IPS-NIHi7 (cell line): ENCODE results near the gene BIN1.
A peak's percentile ranks its signal among the peaks of the same experiment; 100 is the strongest.

Source experiments
- DNase-seq: peaks from one replicate; pipeline ENCODE4 v3.0.0; 2012; ENCODE audit warnings: mixed read lengths; ENCODE audit errors: extremely low spot score

Gene BIN1

DNA sequence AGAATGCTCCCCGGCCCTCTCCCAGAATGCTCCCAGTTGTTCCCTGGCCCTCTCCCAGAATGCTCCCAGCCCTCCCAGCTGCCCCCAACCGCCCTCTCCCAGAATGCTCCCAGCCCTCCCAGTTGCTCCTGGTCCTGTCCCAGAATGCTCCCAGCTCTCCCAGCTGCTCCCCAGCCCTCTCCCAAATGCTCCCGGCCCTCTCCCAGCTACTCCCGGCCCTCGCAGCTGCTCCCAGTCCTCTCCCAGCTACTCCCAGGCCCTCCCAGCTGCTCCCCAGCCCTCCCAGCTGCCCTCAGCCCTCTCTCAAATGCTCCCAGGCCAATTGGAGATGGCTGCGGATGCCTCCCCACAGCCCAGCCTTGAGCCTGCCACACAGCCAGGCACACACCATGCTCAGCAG is 31.1 kb downstream of the BIN1 start:
- DNase-seq, result no peak

DNA sequence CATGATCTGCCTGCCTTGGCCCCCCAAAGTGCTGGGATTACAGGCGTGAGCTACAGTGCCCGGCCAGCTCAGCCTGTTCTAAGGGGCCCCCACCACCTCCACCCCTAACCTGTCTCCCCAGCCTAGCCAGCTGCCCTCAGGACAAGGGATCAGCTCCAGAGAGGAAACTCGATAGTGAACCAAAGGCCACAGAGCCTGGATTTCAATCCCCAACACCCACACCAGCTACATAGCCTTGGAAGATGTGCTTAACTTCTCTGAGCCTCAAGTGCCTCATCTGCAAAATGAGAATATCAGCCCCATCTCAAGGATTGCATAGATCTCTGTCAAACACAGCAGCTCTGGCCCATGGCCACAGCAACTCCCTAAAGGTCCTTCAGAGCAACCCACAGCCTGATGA is 32.0 kb downstream of the BIN1 start:
- no peak for DNase-seq

DNA sequence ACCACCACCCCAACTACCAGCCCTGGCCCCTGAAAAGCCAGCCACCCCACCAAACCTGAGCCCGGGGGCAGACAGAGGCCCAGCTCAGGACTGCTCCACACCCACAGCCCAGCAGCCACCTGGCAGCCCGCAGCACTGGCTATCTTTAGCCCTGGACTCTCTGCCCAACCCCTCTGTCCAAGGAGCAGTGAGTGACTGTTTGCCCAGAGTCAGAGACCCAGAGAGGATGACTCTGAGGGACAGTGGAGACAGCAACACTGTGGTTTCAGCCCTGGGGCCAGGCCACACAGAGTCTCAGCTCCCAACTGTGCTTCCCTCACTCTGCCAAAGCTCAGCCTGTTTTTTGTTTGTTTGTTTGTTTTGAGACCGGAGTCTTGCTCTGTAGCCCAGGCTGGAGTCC is 32.6 kb downstream of the BIN1 start:
- no peak for DNase-seq

DNA sequence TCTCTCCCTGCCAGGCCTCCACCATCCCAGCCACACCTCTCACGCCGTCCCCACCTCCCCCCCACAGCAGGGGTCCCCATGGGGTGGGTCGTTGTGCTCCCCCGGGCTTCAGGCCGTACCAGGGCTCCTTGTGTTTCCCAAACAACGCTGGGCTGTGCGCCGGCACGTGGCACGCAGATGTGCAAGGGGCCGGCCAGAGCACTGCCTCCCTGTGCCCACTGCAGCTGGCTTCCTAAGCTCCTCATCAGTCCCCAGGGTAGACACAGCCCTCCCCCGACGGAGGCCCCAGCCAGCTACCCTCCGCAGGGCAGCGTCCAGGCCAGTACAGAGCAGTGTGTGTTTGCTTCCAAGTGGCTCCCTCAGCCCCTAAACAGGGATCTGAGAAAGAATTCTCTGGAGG is 34.0 kb downstream of the BIN1 start:
- no peak for DNase-seq

DNA sequence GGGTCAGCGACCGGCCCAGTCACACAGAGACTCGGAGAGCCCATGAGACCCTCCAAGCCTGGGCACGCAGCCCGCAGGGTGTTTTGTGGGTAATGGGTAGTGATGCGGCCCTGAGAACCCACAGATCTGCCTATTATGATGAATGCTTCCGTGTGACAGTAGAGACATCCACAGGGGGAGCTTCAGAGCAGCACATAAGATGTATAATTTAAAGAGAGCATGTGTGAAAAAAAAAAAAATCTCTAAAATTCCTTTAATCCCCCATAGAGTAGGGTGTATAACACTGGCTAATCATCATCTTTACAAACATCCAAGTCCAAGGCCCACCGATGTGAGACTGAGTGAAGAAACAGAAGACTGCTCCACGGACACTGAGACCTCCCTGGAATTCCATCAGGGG is 34.6 kb downstream of the BIN1 start:
- DNase-seq, result no peak

DNA sequence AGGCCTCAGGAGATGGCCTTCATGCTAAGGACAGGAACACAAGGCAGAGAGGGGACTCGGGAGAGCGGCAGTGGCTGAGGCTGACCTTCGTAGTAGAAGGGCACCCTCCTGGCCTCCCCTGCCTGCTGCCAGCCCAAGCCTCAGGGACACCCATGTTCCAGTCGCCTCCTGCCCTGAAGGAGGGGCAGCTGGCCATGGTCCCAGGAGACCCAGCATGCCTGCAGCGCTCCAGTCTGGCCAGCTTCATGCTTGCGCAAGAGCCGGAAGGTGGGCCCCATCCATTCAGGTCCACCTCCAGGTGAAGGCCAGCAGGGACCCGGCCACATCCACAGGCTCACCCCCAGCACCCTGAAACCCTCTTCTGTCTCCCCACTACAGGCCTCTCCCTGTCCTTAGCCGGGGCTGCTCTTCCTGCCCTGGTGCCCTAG is 35.0 kb downstream of the BIN1 start:
- DNase-seq, result no peak

DNA sequence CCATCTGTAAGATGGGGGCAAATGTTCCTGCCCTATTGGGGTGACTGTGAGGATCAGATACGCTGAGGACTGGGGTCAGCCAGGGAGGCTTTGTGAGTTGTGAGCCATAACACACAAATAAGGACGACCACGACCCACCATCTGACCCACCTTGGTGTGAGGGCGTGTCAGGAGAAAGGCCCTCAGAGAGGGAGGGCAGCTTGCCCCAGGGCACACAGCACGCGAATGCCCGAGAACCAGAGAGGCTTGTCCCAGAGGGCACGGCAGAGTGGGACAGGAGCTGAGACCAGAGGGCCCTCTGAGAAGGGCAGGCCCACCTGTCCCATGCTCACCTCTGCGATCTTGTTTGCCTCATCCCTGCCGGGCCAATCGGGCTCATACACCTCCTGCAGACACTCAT is 36.7 kb downstream of the BIN1 start:
- DNase-seq, result no peak

DNA sequence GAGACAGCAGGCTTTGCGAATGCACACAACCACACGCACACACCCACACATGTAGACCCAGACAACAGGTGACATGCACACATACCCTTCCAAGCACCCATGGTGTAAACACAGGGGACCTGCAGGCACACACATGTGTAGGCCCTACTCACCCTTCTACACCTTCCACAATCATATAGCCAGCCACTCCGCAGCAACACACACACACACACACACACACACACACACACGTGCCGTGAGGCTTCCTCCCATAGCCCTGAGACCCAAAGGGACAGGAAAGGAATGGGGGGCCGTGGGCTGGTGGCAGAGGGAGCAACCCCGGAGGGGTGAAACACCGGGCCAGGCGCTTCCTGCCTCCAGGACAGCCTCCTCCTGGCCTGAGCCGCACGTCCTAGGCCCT is 37.4 kb downstream of the BIN1 start:
- DNase-seq, result no peak

DNA sequence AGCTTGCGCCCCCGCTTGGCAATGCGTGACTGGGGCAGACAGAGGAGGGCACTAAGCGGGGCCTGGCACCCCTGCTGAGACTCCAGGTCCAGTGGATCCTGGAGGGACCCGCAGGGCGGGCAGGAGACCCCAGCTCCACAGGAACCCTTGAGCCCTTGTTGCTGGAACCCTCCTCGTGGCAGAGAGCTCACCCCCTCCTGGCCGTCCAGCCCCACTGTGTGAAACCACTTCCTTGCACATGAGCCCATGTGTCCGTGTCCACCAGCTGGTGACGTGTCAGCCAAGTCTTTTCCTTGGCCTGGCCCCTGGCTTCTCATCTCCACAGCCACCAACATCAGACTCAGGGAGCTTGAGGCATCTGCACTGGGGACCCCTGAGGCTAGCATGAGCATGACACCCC is 38.0 kb downstream of the BIN1 start:
- no peak for DNase-seq

DNA sequence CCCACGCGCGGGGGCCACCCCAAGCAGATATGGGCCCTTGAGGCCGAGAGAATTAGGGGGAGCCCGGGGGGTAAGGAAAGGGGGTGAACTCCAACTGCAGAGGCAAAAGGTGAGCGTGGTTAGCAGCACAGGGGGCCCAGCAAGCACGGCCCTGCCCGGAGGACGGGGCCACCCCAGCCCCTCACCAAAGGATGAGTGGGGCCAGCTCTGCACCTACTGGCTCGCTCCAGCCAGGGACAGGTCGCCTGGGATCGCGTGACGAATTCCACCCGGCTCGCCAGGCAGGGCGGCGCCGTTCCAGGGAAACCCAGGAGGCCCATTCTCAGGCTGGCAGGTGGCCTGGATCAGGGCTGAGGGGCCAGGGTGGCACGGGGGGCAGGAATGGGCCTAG is 38.6 kb downstream of the BIN1 start:
- DNase-seq, result no peak

DNA sequence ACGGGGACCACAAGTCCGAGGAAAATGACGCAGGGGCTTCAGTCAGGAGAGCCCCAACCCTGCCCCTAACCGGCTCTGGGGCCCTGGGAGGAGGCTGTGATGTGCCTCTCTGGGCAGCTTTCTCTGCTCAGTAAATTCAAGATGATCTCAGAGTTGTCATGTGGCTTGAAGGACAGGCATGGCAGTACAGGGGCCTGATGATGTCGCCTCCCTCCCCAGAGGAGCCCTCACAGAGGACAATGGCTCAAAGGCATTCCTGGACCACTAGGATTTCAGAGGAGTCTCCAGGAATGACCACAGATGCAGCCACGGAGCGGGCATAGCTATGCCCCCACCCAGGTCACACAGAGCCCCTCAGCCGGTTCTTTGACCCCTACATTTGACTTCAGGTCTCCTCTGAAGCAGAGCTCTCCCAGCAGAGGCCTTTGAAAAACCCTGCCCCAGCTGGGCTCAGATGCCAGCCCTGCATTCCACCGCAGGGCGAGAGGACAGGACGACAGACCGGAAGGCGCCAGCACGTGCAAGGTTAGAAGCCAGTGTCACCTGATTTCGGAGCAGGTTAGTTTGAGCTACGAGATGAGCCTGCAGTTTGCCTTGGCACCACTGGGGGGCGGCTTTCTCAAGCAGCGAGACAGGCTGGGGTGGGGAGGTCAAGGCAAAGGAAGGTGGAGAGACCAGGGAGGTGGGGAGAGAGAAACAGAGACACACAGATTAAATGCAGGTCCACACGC is 39.2 kb downstream of the BIN1 start:
- DNase-seq, result peak; percentile 90

DNA sequence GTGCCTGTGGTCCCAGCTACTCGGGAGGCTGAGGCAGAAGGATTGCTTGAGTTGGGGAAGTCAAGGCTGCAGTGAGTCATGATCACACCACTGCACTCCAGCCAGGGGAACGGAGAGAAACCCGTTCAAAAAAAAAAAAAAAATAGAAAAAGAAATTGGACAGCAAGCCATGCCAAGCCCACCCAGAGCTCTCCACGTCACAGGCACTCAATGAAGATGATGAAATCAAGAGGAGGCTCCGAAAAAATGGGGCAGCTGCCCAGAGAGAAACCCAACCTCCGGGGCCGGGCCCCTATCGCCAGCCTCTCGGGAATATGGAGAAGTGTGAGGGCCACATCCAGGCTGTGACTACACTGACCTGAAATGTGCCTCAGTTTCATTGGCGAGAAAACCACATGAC is 40.0 kb downstream of the BIN1 start:
- no peak for DNase-seq

DNA sequence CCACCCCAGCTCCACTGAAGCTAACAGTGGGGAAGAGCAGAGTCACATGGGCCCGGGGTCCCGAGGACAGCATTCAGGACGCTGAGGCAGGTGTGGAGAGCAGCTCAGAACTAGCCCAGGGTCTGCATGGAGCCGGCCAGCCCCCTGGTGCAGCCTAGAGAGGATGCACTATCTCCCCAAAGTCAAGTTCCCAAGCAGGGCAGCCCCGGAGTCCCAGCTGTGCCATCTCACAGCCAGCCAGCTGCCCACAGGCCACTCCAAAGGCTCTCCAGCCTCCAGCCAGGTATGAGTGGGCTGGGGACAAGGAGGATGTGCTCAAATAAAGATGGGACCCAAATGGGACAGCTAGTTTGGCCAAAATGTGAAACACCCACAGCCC is 41.0 kb downstream of the BIN1 start:
- no peak for DNase-seq

DNA sequence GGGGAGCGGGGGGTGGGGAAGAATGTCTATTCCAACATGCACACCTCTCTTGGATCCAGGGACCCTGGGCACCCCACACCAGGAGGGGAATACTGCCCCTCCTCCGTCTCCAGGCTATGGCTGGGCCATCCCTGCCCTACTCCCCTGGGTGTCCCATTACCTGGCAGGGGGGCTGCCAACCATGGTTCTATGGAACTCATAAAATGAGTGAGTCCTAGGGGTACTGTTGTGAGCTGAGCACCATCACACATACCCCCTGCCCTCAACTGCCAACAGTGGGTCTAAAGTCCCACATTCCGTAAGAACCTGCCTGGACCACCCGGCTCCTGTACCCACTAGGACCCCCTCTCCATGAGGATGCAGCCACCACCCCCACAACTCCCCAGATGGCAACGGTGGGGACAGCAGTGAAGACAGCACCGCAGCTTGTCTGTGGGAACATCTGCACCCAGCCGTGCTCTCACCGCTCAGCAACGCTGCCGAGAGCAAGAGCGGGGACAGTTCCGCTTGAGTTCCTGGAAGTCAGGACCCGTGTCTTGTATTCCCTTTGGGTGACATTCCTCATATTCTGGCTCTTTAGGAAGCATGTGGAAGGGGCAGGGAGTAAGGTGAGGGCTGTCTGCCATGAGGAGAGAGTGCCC is 41.5 kb downstream of the BIN1 start:
- no peak for DNase-seq

DNA sequence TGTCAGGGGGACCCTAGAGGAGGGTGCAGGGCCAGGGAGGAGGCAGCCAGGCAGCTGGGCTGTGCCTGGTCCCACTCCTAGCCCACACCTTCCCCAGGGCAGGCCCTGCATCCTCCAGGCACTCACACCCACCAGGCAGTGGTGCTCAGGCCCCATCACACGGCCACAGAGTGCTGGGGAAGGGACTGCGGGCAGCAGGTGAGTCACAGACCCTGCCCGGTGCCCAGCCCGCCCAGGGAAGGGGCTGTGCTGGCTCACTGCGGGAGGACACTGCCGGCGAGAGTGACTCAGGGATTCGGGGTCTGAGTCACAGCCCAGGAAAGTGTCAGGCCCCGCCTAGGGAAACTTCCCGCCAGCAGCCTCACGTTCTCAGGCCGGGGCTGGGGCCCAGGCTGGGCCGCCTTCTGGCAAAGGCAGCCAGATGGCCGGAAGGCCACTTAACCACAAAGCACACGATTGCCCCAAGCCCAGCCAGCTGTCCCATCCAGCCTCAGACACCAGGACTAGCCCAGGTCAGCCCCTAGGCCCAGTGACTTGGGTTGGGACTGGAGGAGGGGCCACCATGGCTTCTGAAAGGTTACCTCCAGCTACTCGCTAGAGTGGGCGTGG is 42.2 kb downstream of the BIN1 start:
- peak; percentile 92 for DNase-seq

DNA sequence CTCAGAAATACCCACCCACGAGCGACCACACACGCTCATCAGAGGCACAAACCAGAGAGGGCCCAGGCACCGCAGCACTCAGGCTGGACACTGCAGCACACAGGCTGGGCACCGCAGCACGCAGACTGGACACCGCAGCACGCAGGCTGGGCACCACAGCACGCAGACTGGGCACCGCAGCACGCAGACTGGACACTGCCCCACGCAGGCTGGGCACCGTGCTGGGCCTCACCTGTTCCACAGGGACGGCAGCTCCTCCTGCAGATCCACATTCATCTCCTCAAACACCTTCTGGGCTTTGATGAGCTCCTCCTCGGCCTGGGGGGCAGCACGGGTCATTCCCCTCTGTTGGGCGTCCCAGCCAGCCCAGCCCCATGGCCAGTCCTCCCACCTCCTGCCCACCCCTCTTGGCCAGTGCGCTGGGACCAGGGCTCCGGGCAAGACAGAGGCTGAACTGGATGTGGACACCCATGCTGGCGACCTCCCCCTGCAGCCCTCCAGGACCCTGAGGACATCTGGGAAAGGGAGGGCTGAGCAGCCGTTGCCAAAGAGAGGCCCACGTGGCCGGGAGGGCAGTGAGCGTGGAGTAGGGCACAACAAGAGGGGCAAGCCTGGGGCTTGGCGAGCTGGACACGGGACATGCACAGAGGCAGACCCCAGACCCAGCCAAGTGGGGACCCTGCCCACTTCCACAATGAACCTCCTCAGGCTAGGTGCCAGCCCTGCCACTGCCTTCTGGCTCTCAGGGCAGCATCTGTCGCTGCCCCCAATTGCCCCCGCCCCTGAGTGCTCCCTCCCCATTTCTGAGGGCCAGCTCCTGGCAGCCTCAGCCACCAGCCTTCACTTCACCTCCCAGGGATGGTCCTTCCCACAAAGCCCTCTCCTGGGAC is 43.0 kb downstream of the BIN1 start:
- no peak for DNase-seq

DNA sequence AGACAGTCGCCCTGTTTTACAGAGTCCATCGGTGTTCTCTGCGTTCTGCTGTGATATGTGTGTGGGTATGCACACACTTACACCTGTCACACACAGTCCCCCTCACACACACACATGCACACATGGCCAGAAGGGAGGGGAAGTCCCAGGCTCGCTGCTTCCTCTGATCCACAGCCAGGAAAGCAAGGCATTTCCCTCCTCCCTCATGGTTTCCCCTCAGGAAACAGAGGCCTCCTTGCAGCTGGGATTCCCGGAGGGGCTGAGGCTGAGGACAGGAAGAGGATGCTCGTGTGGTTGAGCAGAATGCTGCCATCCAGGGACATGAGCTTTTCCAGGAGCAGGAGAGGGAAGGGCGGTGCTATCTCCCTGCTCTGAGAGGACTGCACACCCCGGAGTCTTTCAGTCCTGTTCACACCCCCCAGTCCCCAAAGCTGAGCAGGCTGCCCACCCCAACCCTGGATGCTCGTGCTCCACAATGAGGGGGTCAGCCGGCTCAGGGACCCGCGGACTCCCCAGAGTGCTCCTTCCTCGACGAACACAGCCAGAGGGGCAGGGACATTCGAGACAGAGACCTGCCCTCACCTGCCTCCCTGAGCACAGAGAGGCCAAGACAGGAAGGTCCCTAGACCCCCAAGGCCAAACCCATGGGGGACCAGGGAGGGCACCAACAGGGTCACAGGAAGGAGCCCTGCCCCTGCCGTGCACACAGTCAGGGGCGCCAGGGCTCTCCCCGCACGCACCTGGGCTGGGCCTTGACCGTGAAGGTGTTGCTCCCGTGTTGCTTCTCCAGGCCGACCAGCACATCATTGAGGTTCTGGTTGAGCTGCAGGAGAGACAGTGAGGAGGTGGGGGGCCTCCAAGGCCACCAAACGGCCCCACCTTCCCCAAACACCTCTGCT is 45.3 kb downstream of the BIN1 start:
- DNase-seq, result no peak

DNA sequence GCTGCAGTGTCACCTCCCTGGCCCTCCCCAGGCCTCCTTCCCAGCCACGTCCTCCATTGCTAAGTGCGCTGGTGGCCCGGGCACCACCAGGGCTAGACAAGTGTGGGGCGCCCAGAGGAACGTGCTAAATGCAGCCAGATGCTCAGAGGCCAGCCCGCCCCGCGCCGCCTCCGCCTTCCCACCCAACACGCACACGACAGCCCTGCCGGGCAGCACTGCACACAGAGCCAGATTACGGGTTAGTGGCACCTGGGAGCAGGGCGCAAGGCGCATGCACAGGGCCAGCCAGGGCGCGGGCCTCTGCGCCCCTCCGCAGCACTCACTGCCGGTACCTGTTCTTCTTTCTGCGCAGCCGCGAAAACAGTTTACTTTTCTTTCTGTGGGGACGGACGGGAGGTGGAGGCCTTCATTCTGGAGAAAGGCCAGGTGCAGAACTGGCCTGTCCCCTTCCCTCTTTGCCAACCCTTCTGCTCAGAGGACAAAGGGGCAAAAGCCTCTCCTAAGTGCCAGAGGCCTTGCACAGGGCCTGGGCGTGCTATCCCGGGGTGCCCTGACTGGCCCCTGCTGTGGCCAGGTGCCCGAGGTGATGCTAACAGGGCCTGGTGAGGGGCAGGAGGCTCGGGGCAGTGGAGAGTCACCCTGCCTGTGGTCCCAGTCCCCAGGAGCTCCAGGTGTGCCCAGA is 46.5 kb downstream of the BIN1 start:
- DNase-seq, result no peak

DNA sequence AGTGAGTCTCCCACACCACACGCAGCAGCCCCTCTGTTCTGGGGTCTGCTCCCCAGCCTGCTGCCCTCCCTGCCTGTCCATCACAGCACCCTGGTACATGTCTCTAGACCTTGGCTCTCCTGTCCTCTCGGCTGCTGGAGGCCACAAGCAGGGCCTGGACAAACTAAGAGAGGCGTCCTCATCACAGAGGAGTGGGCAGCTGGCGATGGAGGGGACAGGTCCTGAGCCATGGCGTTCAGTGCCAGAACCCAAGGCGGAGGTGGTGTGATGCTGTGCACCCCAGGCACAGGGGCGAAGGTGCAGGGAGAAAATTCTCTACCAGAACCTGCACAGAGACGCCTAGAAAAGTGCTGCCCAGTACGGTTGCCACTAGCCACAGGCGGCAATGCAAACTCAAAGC is 47.4 kb downstream of the BIN1 start:
- no peak for DNase-seq

DNA sequence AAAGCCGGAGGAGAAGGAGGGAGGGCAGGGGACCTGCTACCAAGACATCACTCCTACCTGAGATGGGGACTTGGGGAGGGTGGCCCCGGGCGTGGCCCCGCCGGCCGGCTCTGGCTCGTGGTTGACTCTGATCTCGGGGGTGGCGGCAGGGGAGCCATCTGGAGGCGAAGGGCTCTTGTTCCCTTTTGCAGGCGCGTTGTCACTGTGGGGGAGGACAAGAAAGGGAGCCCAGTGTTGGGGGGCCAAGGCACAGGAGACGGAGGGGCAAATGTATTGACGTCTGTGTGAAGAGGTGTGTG is 48.1 kb downstream of the BIN1 start:
- DNase-seq, result no peak
